ENCODE measurements around the gene SBF2.

Gene SBF2

GRCh38 chr11:10209326-10209725 lies 84.7 kb downstream of the SBF2 start:
- Histone ChIP-seq H3K79me2 (ENCODE audit: insufficient read depth, low read length) (peaks cover 12% of the 10 kb centered on the region), H3K4me1 (ENCODE audit: insufficient read depth, low read length) (peaks cover 8% of the 10 kb centered on the region), H3K4me2 (ENCODE audit: insufficient read depth, low read length) (no peak overlapping the region), H3K27me3 (ENCODE audit: insufficient read depth, low read length, poor library complexity) (no peaks in the 10 kb centered on the region), H4K20me1 (ENCODE audit: insufficient read depth, low read length) (peaks cover 12% of the 10 kb centered on the region; the same call in 1 of the 2 replicates), H3K9me3 (ENCODE audit: insufficient read depth, low read length, severe bottlenecking) (peaks cover 11% of the 10 kb centered on the region), H3K36me3 (ENCODE audit: insufficient read depth, low read length) (no peaks in the 10 kb centered on the region), H2AFZ (ENCODE audit: low read depth, low read length) (no peak overlapping the region), H3K27ac (ENCODE audit: low read length) (no peak overlapping the region), H3K4me3 (ENCODE audit: low read depth in 1 of 2, low read length in 2 of 2) (no peak overlapping the region), H3K9ac (ENCODE audit: low read depth, low read length) (no peak overlapping the region)
- TF ChIP-seq EZH2 (IDR thresholded peaks at IDR 0.05; ENCODE audit: borderline replicate concordance, low read depth, low read length, severe bottlenecking) (no peak), CTCF (IDR thresholded peaks at IDR 0.05; ENCODE audit: borderline replicate concordance, extremely low read depth, low read length, poor library complexity, severe bottlenecking) (no peak)
- no peak for DNase-seq
- ATAC-seq (ENCODE audit: insufficient read depth, low read depth): no peak

GRCh38 chr11:10208131-10208575 lies 85.9 kb downstream of the SBF2 start:
- Histone ChIP-seq H4K20me1 (ENCODE audit: insufficient read depth, low read length) (peaks cover 8% of the 10 kb centered on the region; the same call in 1 of the 2 replicates), H3K27me3 (ENCODE audit: insufficient read depth, low read length, poor library complexity) (no peaks in the 10 kb centered on the region), H3K9ac (ENCODE audit: low read depth, low read length) (no peak overlapping the region), H3K4me2 (ENCODE audit: insufficient read depth, low read length) (no peak overlapping the region), H2AFZ (ENCODE audit: low read depth, low read length) (no peak overlapping the region), H3K36me3 (ENCODE audit: insufficient read depth, low read length) (no peaks in the 10 kb centered on the region), H3K27ac (ENCODE audit: low read length) (no peak overlapping the region), H3K9me3 (ENCODE audit: insufficient read depth, low read length, severe bottlenecking) (peaks cover 19% of the 10 kb centered on the region), H3K4me3 (ENCODE audit: low read depth in 1 of 2, low read length in 2 of 2) (no peak overlapping the region), H3K4me1 (ENCODE audit: insufficient read depth, low read length) (peaks cover 8% of the 10 kb centered on the region), H3K79me2 (ENCODE audit: insufficient read depth, low read length) (peaks cover 12% of the 10 kb centered on the region)
- TF ChIP-seq EZH2 (IDR thresholded peaks at IDR 0.05; ENCODE audit: borderline replicate concordance, low read depth, low read length, severe bottlenecking): no peak
- TF ChIP-seq CTCF (IDR thresholded peaks at IDR 0.05; ENCODE audit: borderline replicate concordance, extremely low read depth, low read length, poor library complexity, severe bottlenecking): peak; percentile 76
- DNase-seq (no peak), ATAC-seq (ENCODE audit: insufficient read depth, low read depth) (peak; percentile 78)

GRCh38 chr11:10205928-10206327 lies 88.1 kb downstream of the SBF2 start:
- DNase-seq: no peak
- Histone ChIP-seq H3K36me3 (ENCODE audit: insufficient read depth, low read length) (no peaks in the 10 kb centered on the region), H3K4me1 (ENCODE audit: insufficient read depth, low read length) (peaks cover 8% of the 10 kb centered on the region), H3K27ac (ENCODE audit: low read length) (no peak overlapping the region), H3K4me3 (ENCODE audit: low read depth in 1 of 2, low read length in 2 of 2) (no peak overlapping the region), H3K79me2 (ENCODE audit: insufficient read depth, low read length) (peaks cover 9% of the 10 kb centered on the region), H3K9ac (ENCODE audit: low read depth, low read length) (no peak overlapping the region), H3K27me3 (ENCODE audit: insufficient read depth, low read length, poor library complexity) (no peaks in the 10 kb centered on the region), H4K20me1 (ENCODE audit: insufficient read depth, low read length) (peaks cover 8% of the 10 kb centered on the region; the same call in 1 of the 2 replicates), H2AFZ (ENCODE audit: low read depth, low read length) (no peak overlapping the region), H3K9me3 (ENCODE audit: insufficient read depth, low read length, severe bottlenecking) (peaks cover 21% of the 10 kb centered on the region), H3K4me2 (ENCODE audit: insufficient read depth, low read length) (no peak overlapping the region)
- no peak for ATAC-seq (ENCODE audit: insufficient read depth, low read depth)
- TF ChIP-seq EZH2 (IDR thresholded peaks at IDR 0.05; ENCODE audit: borderline replicate concordance, low read depth, low read length, severe bottlenecking) (no peak), CTCF (IDR thresholded peaks at IDR 0.05; ENCODE audit: borderline replicate concordance, extremely low read depth, low read length, poor library complexity, severe bottlenecking) (no peak)

- Histone ChIP-seq H3K9me3 (ENCODE audit: insufficient read depth, low read length, severe bottlenecking) (peaks cover 21% of the 10 kb centered on the region), H4K20me1 (ENCODE audit: insufficient read depth, low read length) (peaks cover 5% of the 10 kb centered on the region; the same call in 1 of the 2 replicates), H3K79me2 (ENCODE audit: insufficient read depth, low read length) (peaks cover 13% of the 10 kb centered on the region), H3K4me2 (ENCODE audit: insufficient read depth, low read length) (no peak overlapping the region), H3K4me3 (ENCODE audit: low read depth in 1 of 2, low read length in 2 of 2) (no peak overlapping the region), H3K4me1 (ENCODE audit: insufficient read depth, low read length) (peaks cover 8% of the 10 kb centered on the region), H3K9ac (ENCODE audit: low read depth, low read length) (no peak overlapping the region), H3K27ac (ENCODE audit: low read length) (no peak overlapping the region), H3K27me3 (ENCODE audit: insufficient read depth, low read length, poor library complexity) (no peaks in the 10 kb centered on the region), H2AFZ (ENCODE audit: low read depth, low read length) (no peak overlapping the region), H3K36me3 (ENCODE audit: insufficient read depth, low read length) (no peaks in the 10 kb centered on the region)
- TF ChIP-seq EZH2 (IDR thresholded peaks at IDR 0.05; ENCODE audit: borderline replicate concordance, low read depth, low read length, severe bottlenecking) (no peak), CTCF (IDR thresholded peaks at IDR 0.05; ENCODE audit: borderline replicate concordance, extremely low read depth, low read length, poor library complexity, severe bottlenecking) (no peak)
- DNase-seq (no peak), ATAC-seq (ENCODE audit: insufficient read depth, low read depth) (no peak)
These were observed 90.0 kb downstream of the SBF2 start for GRCh38 chr11:10204021-10204420.
